Left cardiac atrium (tissue), 4 donors: Measurements from ENCODE around the gene METTL4. TPM values are rescaled to one million over a fixed set of nuclear protein-coding genes. Genes with fewer than 3 reads are reported as not detected.
"Not testable (repeated sequence)": the region's sequence is repeated elsewhere in the genome, so short reads cannot be mapped to it uniquely, and the experiment has no call there.

Experiments
- ATAC-seq, 2 donors: fragments of 200-7000 bp; cut with Tn5 transposase; one replicate each; pipeline ENCODE4 v1.9.1; 2020; ENCODE audit warnings: mild to moderate bottlenecking in 2 of 2, moderate library complexity in 2 of 2
- DNase-seq: peaks from one replicate; pipeline ENCODE4 v3.0.0-alpha.2; 2020
- intact Hi-C, 2 donors: fragments of 100-400 bp; cut with DNase I; formaldehyde crosslinking; loops; one replicate each; pipeline versions ENCODE4 v1.14.1 to v1.15.1; 2022 to 2023
- total RNA-seq, 2 donors: library from RNA; stranded (reverse); fragmentation: NEBNext Ultra II Directional; extraction: Animal tissue kit (Norgen Biotek cat#: 25700); gene quantifications; one replicate each; pipeline ENCODE4 v1.2.1, GENCODE V29; 2021
- donor health status: DM: no; HTN: yes; CAD: no.
- donor health status: DM: no; HTN: yes; CAD: no; lungs with severe emphysema.
- donor health status: DM: yes; HTN: yes; CAD: no.
- donor health status: Dilated cardiomyopathy.

The METTL4 gene
- total RNA-seq, 2 donors from 2014 or later = 5.5 to 6.8 TPM

- intact Hi-C loops = no loop called here
- DNase-seq (no peak), ATAC-seq (no peak)
These were observed 2.7 kb downstream of the METTL4 start for GRCh38 chr18:2568605-2569004.

- intact Hi-C loops = no loop called here
- ATAC-seq (no peak), DNase-seq (no peak)
These were observed 3.2 kb downstream of the METTL4 start for GRCh38 chr18:2568129-2568528.

- no peak for ATAC-seq
These were observed 6.9 kb downstream of the METTL4 start for GRCh38 chr18:2564373-2564772.

GRCh38 chr18:2559249-2559648, 12.1 kb downstream of the METTL4 start:
- DNase-seq (no peak), ATAC-seq (no peak)
- intact Hi-C loops = no loop called here

More at GRCh38 chr18:2564373-2564772, 6.9 kb downstream of the METTL4 start:
- DNase-seq = no peak
- intact Hi-C loops = no loop called here

- intact Hi-C loops = no loop called here
- DNase-seq (no peak), ATAC-seq (no peak)
These were observed 13.8 kb downstream of the METTL4 start for GRCh38 chr18:2557536-2557935.

- ATAC-seq = no peak
- no peak for DNase-seq
- intact Hi-C loops = no loop called here
These were observed 15.4 kb downstream of the METTL4 start for GRCh38 chr18:2555895-2556294.

GRCh38 chr18:2554696-2555095, 16.6 kb downstream of the METTL4 start:
- no peak for DNase-seq
- intact Hi-C loops = no loop called here
- ATAC-seq = no peak

GRCh38 chr18:2551425-2551824, 19.9 kb downstream of the METTL4 start:
- ATAC-seq (no peak), DNase-seq (no peak)
- intact Hi-C loops = no loop called here

GRCh38 chr18:2549462-2549861, 21.8 kb downstream of the METTL4 start:
- ATAC-seq (no peak), DNase-seq (no peak)
- intact Hi-C loops = loop anchor here (5.0 to 10.0 kb wide), 5 partner anchors 212 to 1682 kb away; no protein-coding TSS in a partner anchor

GRCh38 chr18:2547477-2548087, 23.7 kb downstream of the METTL4 start:
- ATAC-seq (peak in 1 of 2 donors; percentile 42), DNase-seq (no peak)
- intact Hi-C loops = loop anchor here (2.0 to 10.0 kb wide), 6 partner anchors 210 to 1680 kb away; no protein-coding TSS in a partner anchor

GRCh38 chr18:2545155-2545554, 26.1 kb downstream of the METTL4 start:
- ATAC-seq (no peak), DNase-seq (no peak)
- intact Hi-C loops = loop anchor here (5.0 to 10.0 kb wide), 5 partner anchors 208 to 1678 kb away; no protein-coding TSS in a partner anchor

GRCh38 chr18:2541925-2542563, 29.3 kb downstream of the METTL4 start:
- intact Hi-C loops = loop anchor here in 1 of 2 donors (10.0 kb wide), 1 partner anchor 957 kb away; no protein-coding TSS in a partner anchor
- DNase-seq, ATAC-seq: not testable (repeated sequence)

GRCh38 chr18:2540575-2540974, 30.7 kb downstream of the METTL4 start:
- DNase-seq (no peak), ATAC-seq (no peak)
- intact Hi-C loops = loop anchor here in 1 of 2 donors (10.0 kb wide), 1 partner anchor 956 kb away; no protein-coding TSS in a partner anchor

- DNase-seq = no peak
- ATAC-seq = no peak
- intact Hi-C loops = no loop called here
These were observed 32.5 kb downstream of the METTL4 start for GRCh38 chr18:2538844-2539243.

GRCh38 chr18:2538236-2538635, 33.1 kb downstream of the METTL4 start:
- DNase-seq (no peak), ATAC-seq (no peak)
- intact Hi-C loops = no loop called here

GRCh38 chr18:2537296-2537695, 34.0 kb downstream of the METTL4 start:
- intact Hi-C loops = no loop called here
- DNase-seq (no peak), ATAC-seq (no peak)

- DNase-seq = no peak
- intact Hi-C loops = no loop called here
- peak; percentile 19 to 34 for ATAC-seq
These were observed 34.8 kb downstream of the METTL4 start for GRCh38 chr18:2536493-2536892.

GRCh38 chr18:2536063-2536462, 35.2 kb downstream of the METTL4 start:
- no peak for DNase-seq
- no peak for ATAC-seq
- intact Hi-C loops = no loop called here

GRCh38 chr18:2535419-2535910, 35.8 kb downstream of the METTL4 start:
- DNase-seq (no peak), ATAC-seq (no peak)
- intact Hi-C loops = no loop called here

- intact Hi-C loops = no loop called here
- DNase-seq = no peak
- ATAC-seq = no peak
These were observed 36.4 kb downstream of the METTL4 start for GRCh38 chr18:2534906-2535305.

GRCh38 chr18:2532797-2533196, 38.5 kb downstream of the METTL4 start:
- intact Hi-C loops = no loop called here
- ATAC-seq = no peak
- no peak for DNase-seq
